Measurements from ENCODE around the gene SPATS2.

- TF ChIP-seq CTCF (IDR thresholded peaks at IDR 0.05) = peak in 2 of 3 experiments; percentile 24 to 32
- TF ChIP-seq POLR2A (IDR thresholded peaks at IDR 0.05) = no peak
Observed at GRCh38 chr12:49369411-49370145, 2.3 kb downstream of the SPATS2 start.

Data from testis (tissue), 2 donors.